HG02571 (cell line): Measurements from ENCODE around the gene FRMD4A.

Experiments used
- ATAC-seq: cut with Tn5 transposase; IDR thresholded peaks from one replicate; pipeline ENCODE4 v1.9.1; 2021; ENCODE audit warnings: mild to moderate bottlenecking, moderate library complexity; ENCODE audit not compliant: unreplicated experiment

Gene FRMD4A

GRCh38 chr10:13693783-13694700 lies 636.7 kb downstream of the FRMD4A start:
- ATAC-seq: no peak

- no peak for ATAC-seq
These were observed 640.4 kb downstream of the FRMD4A start for GRCh38 chr10:13690281-13690825.

- no peak for ATAC-seq
These were observed 644.4 kb downstream of the FRMD4A start for GRCh38 chr10:13686331-13686752.

- ATAC-seq: no peak
These were observed 644.8 kb downstream of the FRMD4A start for GRCh38 chr10:13685885-13686284.

- no peak for ATAC-seq
These were observed 645.8 kb downstream of the FRMD4A start for GRCh38 chr10:13684806-13685482.

- ATAC-seq: no peak
These were observed 646.4 kb downstream of the FRMD4A start for GRCh38 chr10:13684252-13684791.

GRCh38 chr10:13683017-13683416 lies 647.7 kb downstream of the FRMD4A start:
- ATAC-seq: no peak

GRCh38 chr10:13681960-13682359 lies 648.8 kb downstream of the FRMD4A start:
- ATAC-seq: no peak

- ATAC-seq: no peak
These were observed 649.2 kb downstream of the FRMD4A start for GRCh38 chr10:13681528-13681927.

GRCh38 chr10:13681095-13681494 lies 649.6 kb downstream of the FRMD4A start:
- no peak for ATAC-seq

- no peak for ATAC-seq
These were observed 652.5 kb downstream of the FRMD4A start for GRCh38 chr10:13678101-13678843.

GRCh38 chr10:13674645-13675588 lies 655.8 kb downstream of the FRMD4A start:
- ATAC-seq: no peak

- ATAC-seq: no peak
These were observed 657.6 kb downstream of the FRMD4A start for GRCh38 chr10:13673156-13673555.

- no peak for ATAC-seq
These were observed 658.2 kb downstream of the FRMD4A start for GRCh38 chr10:13672548-13672947.

GRCh38 chr10:13671904-13672303 lies 658.8 kb downstream of the FRMD4A start:
- no peak for ATAC-seq

- ATAC-seq: no peak
These were observed 660.4 kb downstream of the FRMD4A start for GRCh38 chr10:13670311-13670710.

- no peak for ATAC-seq
These were observed 660.8 kb downstream of the FRMD4A start for GRCh38 chr10:13669901-13670300.

GRCh38 chr10:13669182-13669855 lies 661.4 kb downstream of the FRMD4A start:
- no peak for ATAC-seq

GRCh38 chr10:13668126-13668525 lies 662.6 kb downstream of the FRMD4A start:
- no peak for ATAC-seq
